DMS53 (cell line): ENCODE measurements around the gene UBASH3A.

ENCODE experiments used
- DNase-seq: peaks from one replicate; lab custom pipeline; 2025; lab: John Stamatoyannopoulos, UW

The UBASH3A gene

DNA sequence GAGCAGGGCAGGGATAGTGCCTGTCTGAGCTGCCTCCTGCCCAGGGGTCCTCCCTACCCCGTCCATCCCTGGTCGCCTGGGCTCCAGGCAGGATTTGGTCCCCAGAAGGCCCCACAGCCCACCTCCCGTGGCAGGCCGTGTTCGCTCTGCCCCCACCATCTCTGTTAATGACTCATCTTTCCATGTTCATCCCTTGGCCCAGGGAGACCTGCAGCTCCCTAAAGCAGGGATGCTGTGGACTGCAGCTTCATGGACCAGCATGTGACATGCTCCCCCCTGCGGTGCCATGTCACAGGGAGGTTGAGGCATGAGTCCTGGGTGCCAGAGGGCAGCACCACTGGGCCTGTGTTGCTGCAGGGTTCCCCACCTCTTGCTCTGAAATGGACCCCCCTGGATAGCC, 26.8 kb downstream of the UBASH3A start:
- no peak for DNase-seq

DNA sequence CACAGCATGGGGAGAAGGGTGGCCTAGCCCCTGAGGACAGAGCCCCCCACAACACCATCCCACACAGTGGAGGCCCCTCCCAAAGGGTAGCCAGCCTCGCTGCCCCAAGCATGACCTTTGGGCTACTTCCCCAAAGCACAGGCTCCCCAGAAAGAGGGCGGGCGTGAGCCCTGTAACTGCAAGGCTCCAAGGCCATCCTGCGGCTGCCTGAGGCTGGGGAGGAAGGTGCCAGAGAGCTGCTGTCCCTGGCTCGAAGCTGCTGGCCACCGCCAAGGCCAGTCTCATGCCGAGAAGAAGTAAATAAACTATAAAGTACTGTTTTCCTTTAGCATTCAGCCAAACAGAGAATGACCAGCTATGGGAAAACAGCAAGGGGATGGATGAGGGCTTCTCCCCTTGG, 27.5 kb downstream of the UBASH3A start:
- DNase-seq: no peak

DNA sequence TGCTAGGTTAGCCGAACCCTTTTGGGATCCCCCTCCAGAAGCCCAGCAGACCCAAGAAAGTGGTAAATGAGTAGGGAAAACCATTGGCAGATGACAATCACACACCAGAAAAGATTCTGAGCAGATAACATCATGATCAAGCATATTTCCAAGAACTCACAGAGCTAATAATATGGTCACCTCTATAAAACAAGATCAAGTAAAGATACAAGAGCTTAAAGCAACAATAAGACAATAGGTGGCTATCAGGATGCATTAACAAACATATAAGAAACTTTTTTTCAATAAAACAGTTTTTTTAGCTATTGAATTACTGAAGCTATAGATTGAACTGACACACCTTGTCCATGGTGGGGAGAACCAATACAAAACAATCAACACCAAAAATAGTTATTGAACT, 29.0 kb downstream of the UBASH3A start:
- no peak for DNase-seq

DNA sequence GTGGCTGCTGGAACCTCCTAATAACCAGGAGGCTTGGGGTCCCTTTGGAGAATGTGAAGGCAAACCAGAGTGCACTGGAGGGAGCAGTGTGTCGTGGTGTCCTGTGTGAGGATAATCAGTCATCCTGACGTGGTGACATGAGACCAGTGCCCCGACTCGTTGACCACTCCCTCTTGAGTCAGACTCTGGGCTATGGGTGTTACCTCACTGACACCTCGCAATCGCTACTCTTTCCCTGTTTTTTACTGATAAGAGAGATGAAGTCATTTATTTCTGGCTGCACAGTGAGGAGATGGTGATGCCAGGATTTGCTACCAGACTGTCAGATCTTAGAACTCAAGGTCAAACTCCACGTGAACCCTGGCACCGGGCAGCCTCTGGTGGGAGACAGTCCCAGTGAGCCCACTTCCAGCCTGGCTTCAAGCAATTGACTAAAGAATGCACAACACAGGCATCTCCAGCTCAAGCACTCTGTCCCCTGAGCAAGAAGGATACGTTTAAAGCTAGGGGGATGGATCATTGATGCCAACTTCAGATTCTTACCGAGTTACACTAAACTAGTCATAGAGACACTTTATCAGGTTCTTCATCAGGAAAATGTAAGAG, 30.3 kb downstream of the UBASH3A start:
- no peak for DNase-seq

DNA sequence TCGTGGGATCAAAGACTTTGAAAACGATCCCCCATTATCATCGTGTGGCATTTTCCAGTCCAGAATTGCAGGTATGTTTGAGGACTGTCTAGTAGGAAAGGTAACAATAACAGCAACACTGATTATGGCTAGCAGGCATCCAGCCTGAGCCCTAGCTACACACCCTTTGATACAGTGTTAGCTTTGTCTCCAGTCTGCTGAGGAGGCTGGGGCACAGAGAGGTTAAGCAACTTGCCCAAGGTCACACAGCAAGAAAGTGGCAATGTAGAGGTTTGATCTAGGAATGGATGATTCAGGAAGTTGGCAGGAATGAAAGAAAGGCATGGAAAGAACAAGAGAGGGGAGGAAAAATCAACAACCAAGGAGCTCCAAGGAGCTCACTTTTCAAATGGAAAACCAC, 31.2 kb downstream of the UBASH3A start:
- DNase-seq: no peak

DNA sequence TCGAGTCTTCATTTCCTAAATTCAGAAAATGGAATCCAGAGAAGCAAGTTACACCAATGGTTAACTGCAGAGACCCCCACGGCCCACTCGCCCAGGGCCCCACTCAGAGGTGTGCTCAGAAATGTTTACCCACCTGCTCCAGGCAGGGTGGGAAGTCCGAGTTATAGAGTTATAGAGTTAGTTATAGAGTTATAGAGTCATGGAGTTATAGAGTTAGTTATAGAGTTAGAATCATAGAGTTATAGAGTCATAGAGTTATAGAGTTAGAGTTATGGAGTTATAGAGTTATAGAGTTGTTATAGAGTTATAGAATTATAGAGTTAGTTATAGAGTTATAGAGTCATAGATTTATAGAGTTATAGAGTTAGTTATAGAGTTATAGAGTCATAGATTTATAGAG, 31.7 kb downstream of the UBASH3A start:
- DNase-seq: no peak

DNA sequence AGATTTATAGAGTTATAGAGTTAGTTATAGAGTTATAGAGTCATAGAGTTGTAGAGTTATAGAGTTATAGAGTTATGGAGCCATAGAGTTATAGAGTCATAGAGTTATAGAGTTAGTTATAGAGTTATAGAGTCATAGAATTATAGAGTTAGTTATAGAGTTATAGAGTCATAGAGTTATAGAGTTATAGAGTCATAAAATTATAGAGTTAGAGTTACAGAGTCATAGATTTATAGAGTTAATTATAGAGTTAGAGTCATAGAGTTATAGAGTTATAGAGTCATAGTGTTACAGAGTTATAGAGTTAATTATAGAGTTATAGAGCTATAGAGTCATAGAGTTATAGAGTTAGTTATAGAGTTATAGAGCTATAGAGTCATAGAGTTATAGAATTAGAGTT, 32.1 kb downstream of the UBASH3A start:
- no peak for DNase-seq

DNA sequence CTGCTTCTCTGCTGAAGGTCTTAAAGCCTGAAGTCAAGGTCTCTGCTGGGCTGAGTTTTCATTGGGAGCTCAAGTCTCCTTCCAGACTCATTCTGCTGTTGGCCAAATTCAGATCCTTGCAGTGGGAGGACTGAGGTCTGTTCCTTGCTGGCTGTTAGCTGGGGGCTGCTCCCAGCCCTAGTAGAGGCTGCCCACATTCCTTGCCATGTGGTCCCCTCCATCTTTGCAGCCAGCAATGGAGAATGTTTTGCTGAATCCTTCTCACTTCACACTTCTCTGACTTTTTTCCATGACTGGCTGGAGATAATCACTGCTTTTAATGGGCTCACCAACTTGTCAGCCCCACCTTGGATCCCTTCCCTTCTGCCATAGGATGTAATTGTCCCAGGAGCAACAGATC, 33.2 kb downstream of the UBASH3A start:
- no peak for DNase-seq

DNA sequence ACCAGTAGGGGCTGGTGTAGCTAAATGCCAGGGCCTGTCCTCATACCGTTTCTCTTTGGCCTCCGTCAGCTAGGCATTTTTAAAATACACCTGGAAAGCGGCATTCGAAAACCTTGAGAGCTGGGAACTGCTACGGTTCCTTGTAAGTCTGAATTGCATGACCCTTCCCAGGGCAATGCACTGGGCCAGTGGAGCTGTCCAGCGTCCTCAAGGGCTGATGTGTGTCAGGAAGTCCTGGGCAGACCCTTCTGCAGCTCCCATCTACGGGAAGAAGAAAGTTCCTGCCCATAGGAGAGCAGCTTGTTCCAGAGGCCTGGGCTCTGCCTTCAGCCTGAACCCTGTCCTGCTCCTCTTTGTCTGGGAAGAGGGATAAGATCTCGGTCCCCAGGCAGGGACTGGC, 34.1 kb downstream of the UBASH3A start:
- DNase-seq: no peak

DNA sequence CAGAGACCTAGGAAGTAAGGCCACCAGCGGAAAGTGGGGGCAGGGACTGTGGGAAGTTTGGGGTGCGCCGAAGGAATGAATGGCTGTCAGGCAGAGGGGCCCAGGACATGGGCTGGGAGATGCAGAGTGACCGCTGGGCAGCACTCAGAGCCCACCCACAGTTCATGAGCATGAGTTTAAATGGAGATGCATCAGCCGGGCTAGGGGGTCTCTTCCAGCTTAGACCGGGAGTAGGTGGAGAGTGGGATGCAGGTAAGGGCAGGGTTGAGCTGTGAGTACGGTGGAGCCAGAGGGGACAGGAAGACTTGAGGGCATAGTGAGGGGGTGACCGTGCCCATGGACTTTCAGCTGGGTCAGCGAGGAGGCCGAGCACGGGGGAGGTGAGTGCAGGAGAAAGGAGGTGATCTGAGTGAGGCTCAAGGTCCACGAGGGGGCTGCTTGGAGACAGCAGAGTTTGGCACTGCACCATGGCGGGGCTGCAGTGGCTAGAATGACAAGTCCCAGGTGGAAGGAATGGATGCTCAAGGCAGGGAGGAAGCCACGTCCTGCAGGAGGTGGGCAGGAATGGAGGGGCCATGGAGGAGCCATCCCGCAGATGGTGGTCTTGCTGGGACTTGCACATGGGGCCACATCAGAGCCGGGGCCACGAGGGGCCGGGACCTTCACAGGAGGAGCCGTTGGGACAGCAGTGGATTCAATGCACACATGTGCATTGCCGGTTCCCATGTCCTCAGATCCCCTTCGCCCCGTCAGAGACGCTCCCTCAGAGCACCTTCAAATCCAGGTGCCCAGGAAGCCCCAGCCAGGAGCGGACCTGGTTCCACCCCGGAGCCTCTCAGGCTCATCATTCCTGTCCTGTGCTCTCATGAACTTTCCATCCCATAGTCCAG, 34.9 kb downstream of the UBASH3A start:
- DNase-seq: no peak

DNA sequence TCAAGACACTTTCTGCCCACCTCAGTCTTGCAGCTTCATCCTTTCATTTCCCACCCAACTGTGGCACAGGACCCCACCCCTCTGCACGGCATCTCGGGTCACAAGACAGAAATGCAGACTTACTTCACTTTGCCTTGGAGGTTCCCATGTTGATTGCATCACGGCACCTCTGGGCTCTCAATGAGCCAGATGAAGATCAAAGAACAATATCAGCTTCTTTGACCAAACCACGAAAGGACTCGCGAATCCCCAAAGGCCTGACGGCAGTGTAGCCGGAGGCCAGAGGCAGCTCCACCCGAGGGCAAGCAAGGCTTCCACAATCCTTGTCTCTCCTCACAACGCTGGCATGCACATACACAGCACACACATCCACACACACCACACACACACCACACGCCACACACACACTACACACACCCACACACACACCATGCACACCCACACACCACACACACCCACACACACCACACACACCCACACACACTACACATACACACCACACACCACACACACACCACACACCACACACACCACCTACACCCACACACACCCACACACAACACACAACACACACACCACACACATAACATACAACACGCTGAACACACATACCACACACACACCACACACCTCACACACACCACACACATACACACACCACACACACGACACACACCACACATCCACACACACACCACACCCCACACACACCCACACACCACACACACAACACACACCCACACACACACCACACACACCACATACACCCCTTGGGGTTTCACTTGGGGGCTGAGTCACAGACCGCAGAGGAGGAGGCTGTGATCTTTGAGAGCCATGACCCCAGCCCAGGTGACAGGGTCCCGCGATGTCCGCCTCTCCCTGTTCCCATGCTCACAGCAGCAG, 35.8 kb downstream of the UBASH3A start:
- no peak for DNase-seq

DNA sequence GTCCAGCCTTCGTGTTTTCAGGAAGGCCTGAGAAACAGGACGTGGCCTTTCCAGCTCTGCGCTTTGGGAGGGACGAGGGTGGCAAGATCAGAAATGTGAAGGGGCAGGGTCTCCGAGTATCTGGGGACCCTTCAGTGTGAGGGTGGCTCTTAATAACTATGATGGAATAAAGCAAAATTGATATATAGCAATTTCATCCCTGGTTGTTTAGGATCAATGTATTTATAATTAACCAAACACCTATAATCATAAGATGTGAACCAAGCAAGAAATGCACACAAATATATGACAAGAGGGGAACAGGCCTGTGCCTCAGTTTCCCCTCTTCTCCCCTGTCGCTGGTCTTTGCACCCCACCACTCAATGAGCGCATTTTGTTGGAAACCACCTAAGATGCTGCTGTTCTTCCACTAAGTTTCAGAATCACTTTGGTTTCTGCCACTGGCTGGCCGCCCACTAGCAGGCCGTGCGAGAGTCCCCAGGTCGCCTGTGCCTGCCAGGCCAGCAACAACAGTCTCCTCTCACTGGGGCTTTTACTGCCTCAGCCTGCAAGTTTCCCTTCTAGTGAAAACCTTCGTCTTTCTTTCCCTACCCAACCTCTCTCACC, 36.6 kb downstream of the UBASH3A start:
- no peak for DNase-seq

DNA sequence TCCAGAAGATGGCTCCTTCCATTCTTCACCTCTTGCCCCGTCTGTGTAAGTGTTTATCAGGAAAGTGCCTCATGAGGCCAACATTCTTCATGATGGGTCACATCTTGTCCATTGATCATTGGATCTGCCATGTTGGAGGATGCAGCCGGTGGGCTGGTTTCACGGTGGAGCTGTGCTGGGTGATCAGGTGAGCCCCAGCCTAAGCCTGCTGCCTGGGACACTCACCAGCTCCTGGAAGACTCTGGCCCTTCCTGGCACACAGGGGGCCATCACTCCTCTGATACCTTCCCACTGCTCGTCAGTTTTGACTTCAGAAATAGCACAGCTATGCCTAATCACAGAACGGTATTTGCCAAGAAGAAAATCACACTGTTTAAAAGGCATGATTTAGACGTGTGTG, 38.3 kb downstream of the UBASH3A start:
- no peak for DNase-seq

DNA sequence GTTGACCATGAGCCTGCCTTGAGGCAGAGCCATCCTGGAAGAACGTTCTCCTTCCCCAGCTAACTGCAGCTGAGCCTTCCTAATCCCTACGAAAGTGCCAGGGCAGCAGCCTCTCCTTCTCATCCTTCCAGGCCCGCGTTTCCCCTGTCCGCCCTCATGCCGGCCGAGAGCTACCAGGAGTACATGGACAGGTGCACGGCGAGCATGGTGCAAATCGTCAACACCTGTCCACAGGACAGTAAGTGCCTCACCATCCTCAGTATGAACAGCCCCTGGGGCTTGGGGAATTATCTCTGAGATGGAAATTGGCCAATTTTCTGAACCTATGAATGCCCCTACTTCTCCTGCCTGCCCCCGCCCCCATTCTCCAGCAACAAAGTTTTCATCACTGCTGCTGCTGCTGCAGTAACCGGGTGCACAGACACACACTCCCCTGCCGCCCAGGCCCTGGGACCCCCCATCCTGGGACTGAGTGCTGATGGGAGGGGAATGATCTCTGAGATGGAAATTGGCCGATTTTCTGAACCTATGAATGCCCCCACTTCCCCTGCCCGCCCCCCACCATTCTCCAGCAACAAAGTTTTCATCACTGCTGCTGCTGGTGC, 39.6 kb downstream of the UBASH3A start:
- no peak for DNase-seq

DNA sequence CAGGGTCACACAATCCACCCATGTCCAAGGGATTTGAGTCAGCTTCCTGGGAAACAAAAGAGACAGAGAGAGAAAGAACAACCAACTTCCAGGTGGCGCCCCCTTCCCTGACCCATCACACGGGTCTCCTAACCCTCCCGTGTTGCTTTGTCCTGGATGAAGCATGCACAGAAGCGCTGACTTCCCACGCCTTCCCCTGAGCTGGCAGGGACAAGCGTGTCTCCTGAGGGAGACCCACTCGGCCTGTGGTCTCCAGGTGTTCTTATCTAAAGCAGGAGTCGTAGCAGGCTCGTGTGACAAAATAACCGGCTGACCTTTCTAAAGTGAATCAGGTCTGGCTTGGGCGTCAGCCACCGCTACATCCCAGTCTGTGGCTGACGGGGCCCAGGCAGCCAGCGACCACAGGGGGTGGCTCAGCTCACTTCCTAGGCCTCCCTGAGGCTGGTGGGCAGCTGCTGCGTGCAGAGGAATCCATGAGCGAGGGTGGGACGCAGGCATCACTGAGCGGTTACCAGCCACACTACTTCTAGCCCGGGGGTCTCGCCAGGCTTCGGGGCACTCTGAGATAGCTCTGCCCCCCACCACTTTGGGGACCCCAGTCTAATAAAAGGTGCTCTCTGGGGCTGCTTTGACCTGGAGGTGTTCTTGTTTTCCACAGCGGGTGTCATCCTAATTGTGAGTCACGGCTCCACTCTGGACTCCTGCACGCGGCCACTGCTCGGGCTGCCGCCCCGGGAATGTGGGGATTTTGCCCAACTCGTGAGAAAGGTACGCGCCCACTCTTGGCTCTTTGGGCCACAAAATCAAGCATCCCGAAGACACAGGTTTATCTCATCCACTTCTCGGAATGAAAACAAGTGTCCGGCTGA, 40.4 kb downstream of the UBASH3A start:
- DNase-seq: no peak

DNA sequence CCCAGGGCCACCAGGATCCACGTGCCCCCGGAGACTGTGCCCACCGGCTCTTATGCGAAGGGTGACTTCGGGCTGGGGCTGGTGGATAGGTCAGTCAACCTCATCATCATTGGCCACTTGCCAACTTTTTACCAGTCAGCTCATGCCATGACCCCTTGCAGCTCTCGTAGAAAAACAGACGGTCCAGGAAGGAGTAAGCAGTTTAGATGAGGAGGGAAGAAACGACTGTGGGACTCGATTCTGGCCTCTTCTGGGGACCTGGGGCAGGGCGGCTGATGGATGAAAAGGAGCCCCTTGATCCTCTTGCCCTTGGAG, 41.0 kb downstream of the UBASH3A start:
- DNase-seq: no peak

DNA sequence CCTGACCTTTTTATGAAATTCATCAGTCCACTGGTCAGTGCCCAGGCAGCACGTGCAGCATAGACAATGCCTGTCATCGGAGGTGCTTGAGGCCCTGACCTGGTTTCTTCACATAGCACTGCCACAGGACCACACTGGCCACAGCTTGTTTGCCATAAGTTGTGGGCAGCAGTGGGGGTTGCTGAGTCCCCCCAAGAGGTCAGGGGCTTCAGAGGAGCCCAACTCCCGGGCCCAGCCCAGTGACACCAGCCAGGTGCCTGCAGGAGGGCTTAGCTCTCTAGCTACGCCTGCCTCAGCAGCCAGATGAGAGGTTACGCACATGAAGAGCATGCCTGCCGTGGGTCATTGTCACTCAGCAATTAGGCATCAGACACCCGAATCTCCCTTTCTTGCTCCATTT, 41.6 kb downstream of the UBASH3A start:
- DNase-seq: no peak

DNA sequence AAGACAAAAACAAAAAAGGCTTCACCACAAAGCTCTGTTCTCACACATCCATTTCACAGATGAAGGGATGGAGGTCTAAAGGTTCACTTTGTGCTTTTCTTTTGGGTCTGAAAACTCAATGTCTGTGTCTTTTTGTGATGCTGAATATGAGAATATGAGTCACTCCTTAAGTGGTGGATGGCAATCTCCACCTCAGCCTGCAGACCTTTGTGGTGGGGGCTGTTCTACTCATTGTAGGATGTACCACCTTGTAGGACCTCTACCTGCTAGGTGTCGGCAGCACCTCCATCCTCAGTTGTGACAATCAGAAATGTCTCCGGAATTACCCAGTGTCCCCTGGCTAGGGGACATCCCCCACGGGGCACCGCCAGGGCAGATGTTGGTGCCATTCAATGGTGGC, 42.8 kb downstream of the UBASH3A start:
- no peak for DNase-seq

DNA sequence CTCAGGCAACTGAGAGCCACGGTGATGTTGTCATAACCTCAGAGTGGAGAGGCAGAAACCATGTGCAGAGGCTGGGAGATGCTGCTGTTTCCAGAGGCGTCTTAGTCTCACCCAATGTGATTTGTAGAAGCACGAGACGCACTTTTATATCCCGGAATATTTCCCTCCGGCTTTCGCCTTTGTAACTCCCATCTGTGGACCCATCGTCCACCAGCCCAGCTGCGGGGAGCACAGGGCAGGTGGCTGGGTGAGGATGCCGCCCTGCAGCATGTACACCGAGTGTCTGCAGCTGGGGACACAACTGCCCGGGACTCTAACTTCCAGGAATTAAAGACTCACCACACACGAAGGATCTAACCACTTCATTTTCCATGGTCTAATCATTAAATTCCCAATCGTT, 43.5 kb downstream of the UBASH3A start:
- no peak for DNase-seq

DNA sequence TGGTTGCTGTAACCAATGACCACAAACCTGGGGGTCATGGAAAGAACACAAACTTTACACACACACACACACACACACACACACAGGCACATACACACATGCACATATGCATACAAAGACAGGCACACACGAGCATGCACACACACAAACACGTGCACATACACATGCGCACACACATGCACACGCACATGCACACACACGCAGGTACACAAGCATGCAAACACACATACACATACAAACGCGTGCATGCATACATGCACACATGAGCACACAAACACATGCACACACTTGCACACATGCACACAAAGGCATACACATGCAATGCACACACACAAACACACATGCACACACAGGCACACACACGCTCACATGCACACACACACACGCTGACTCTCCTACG, 44.0 kb downstream of the UBASH3A start:
- DNase-seq: no peak

DNA sequence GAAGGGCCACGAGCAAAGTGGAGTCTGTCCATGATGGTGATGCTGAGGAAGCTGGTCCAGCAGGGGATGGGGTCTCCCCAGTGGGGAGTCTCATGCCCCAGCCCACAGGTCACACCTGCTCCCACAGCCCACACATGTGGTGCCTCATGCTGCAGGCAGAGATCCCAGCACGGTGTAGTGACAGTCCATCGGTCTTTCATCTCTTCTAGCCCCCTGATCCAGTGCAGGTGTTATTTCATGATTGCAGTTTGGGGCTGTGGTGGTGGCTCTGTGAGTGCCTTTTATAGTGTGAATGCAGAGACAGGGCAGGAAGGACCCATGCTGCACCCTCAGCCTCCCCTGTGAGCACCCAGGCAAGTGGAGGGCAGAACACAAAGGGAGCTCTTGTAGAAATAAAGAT, 45.0 kb downstream of the UBASH3A start:
- no peak for DNase-seq
